ENCODE data around the gene TUBA4A.
A peak's percentile ranks its signal among the peaks of the same experiment; 100 is the strongest.

TUBA4A gene

GRCh38 chr2:219229305-219230058 is 24.2 kb downstream of the TUBA4A start, which contains the start of the genes ANKZF1 and ATG9A:
TSS of gene ANKZF1 (plus strand) at chr2:219229806. CDS start at chr2:219230258, 452 bp downstream.
TSS of gene ATG9A (minus strand) at chr2:219229636. CDS start at chr2:219228024, 1,612 bp downstream.
- DNase-seq = peak; percentile 97

- DNase-seq = no peak
These were observed 24.8 kb downstream of the TUBA4A start for GRCh38 chr2:219228911-219229304.

- DNase-seq = no peak
These were observed 25.4 kb downstream of the TUBA4A start for GRCh38 chr2:219228041-219228910.

GRCh38 chr2:219225350-219225749 is 28.4 kb downstream of the TUBA4A start:
- DNase-seq = no peak

GRCh38 chr2:219223831-219224610 is 29.7 kb downstream of the TUBA4A start:
- DNase-seq = no peak

- no peak for DNase-seq
These were observed 31.7 kb downstream of the TUBA4A start for GRCh38 chr2:219221957-219222518.

- DNase-seq = no peak
These were observed 32.9 kb downstream of the TUBA4A start for GRCh38 chr2:219220652-219221402.

GRCh38 chr2:219219784-219220532 is 33.8 kb downstream of the TUBA4A start:
- DNase-seq = no peak

GRCh38 chr2:219218732-219219701 is 34.7 kb downstream of the TUBA4A start, which contains the start of gene ABCB6:
TSS of gene ABCB6 (minus strand) at chr2:219218958. CDS start at chr2:219218673, 285 bp downstream.
- DNase-seq = peak; percentile 93

GRCh38 chr2:219218217-219218731 is 35.4 kb downstream of the TUBA4A start:
- no peak for DNase-seq

- no peak for DNase-seq
These were observed 37.2 kb downstream of the TUBA4A start for GRCh38 chr2:219216535-219216915.

GRCh38 chr2:219215871-219216534 is 37.7 kb downstream of the TUBA4A start:
- no peak for DNase-seq

GRCh38 chr2:219214786-219215185 is 38.9 kb downstream of the TUBA4A start:
- DNase-seq = no peak

- DNase-seq = no peak
These were observed 39.6 kb downstream of the TUBA4A start for GRCh38 chr2:219214141-219214540.

GRCh38 chr2:219213486-219214071 is 40.1 kb downstream of the TUBA4A start:
- DNase-seq = no peak

- no peak for DNase-seq
These were observed 40.7 kb downstream of the TUBA4A start for GRCh38 chr2:219213026-219213415.

GRCh38 chr2:219210886-219211362 is 42.8 kb downstream of the TUBA4A start:
- no peak for DNase-seq

- DNase-seq = no peak
These were observed 43.4 kb downstream of the TUBA4A start for GRCh38 chr2:219210196-219210885.

All from activated CD8-positive, alpha-beta memory T cell treated with anti-CD3 and anti-CD28 coated beads for 24 hours (primary cell).